Activated CD4-positive, alpha-beta T cell treated with anti-CD3 and anti-CD28 coated beads, Interleukin-2, amount 50 U/mL, for 16 hours (primary cell): ENCODE data around the gene ACTA2.

ENCODE experiments used
- DNase-seq: peaks from one replicate; pipeline ENCODE4 v3.0.0-alpha.2; 2020

Gene ACTA2

DNA sequence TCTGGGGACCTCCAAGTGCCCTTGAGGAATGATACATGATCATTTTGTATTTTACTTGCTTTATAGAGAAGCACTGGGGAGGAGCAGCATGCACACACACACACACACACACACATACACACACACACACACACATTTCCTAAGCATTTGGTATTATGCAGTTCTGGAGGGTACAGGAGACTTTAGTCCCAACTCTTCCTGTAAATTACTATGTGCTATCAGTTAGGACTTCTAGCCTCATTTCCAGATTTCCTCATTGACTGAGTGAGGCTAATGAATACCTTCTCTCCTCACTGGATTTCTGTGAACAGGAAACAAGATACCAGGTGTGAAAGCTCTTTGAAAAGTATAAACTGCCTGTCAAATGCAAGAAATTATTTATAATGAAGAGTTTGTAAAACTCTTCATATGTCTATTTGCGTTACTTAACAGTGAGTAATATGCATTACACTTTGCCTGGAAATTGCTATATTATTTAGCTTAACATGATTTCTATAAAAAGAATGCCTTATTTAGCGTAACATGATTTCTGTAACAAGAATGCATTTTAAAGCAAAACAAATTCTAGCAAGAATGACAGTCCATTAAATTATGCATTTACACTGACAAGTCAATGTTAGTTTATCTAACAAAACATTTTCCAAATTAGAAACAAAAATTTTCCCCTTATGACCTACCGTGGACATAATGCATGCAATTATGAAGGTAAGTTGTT lies 34.2 kb downstream of the ACTA2 start:
- DNase-seq, result no peak

DNA sequence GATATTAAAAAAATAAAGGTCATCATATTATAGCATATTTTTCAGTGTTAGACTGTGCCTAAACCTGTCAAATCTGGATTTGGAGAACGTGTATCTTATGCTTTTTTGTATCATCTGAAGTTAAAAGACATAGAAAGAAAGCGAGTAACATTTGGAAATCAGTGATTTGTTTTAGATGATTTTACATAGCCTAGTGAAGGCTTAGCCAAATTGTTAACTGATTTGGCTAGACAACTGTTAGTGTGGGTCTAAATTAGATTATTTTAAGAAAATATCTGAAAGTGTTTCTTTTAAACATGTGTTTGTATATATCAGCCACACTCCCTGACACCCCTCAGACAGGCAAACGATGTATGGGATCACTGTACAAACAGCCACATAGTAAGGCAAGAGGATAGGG lies 35.6 kb downstream of the ACTA2 start:
- no peak for DNase-seq

- DNase-seq, result no peak
Observed at GRCh38 chr10:88916231-88916630, 36.3 kb downstream of the ACTA2 start.

DNA sequence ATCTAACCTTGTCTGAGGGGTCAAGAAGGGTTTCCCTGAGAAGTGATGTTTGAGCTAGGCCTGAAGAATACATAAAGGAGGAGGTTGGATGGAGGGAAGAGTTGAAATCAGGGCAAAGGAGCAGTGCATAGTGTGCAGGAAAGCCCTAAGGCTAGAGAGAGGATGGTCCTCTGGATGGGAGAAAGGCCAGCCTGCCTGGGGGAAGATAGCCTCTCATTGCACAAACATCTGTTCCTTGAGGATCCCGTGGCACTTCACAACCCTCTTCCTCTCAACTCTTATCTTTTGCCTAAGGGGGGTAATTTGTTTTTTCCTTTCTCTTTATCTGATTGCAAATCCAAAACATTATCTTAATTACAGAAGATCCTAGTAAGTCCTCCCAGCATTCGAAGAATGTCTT lies 36.8 kb downstream of the ACTA2 start:
- no peak for DNase-seq

GRCh38 chr10:88913788-88914187 lies 38.8 kb downstream of the ACTA2 start:
- no peak for DNase-seq

- no peak for DNase-seq
Observed at GRCh38 chr10:88913127-88913526, 39.4 kb downstream of the ACTA2 start.

GRCh38 chr10:88911851-88912250 lies 40.7 kb downstream of the ACTA2 start:
- DNase-seq, result no peak

GRCh38 chr10:88911116-88911515 lies 41.5 kb downstream of the ACTA2 start:
- no peak for DNase-seq

DNA sequence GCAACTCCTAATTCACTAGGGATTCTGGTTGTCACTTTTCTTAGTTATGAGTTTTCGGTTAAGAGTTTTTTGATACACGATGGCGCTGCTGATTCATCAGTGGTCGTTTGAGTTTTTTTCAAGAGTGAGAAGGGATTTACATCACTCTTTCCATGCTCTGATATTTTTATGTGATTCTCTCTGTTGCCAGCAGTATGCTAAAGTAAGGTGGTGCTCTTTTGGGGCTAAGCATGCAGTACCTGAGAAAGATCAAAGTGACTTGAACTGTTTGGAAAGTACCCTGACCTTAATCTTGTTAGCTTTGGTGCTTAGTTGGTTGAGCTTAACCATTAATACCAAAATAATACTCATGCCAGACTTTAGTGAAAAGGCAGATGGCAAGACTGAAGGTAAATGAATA lies 44.4 kb downstream of the ACTA2 start:
- no peak for DNase-seq

- DNase-seq, result no peak
Observed at GRCh38 chr10:88906921-88907320, 45.7 kb downstream of the ACTA2 start.

GRCh38 chr10:88903715-88904114 lies 48.9 kb downstream of the ACTA2 start:
- DNase-seq, result no peak

DNA sequence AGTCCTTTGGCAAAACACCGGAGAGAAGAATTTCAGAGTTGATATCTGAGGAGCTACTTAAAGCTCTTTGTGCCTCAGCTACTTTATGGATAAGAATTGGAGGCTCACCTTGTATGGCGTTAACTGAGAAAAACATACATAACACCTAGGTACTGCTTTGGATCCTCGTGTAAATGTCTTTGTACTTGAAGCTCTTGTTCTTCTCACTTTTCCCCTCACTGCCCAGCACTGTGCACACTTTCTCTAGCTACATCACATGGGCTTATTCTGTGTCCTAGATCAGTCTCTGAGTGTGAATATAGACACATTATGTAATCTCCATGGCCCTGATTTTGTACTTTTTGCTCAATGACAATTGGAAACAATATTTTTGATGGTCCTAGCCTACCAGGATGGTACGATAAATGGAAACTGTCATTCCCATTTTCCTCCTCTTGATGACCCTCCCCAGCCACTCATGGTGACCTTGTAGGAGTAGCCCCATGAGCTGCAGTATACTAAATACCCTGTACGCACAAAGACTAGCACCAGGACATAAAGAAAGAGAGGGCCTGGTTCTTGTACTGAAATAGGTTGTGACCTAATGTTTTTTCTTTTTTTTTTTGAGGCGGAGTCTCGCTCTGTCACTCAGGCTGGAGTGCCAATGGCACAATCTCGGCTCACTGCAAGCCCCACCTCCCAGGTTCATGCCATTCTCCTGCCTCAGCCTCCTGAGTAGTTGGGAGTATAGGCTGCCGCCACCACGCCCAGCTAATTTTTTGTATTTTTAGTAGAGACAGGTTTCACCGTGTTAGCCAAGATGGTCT lies 50.4 kb downstream of the ACTA2 start:
- DNase-seq, result no peak

GRCh38 chr10:88901206-88901983 lies 51.2 kb downstream of the ACTA2 start:
- DNase-seq, result peak; percentile 76

- DNase-seq, result no peak
Observed at GRCh38 chr10:88899886-88900285, 52.7 kb downstream of the ACTA2 start.

DNA sequence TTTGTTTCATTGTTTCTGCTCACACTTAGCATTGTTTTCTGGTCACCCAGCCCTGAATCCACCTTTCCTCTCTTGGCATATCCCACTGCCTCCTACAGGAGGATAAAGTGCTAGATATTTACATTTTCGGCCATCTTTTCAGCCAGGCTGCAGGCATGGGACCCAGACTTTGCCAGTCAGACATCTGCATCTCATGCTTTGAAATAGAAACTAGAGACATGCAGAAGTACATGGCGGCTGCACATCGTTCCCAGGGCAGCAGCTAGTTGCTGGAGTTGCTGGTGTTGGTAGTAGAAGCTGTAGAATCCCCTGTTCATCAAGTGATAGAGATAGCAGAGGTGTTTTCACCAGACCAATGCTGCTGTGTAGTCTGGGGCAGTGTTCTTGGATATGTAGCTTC lies 53.8 kb downstream of the ACTA2 start:
- no peak for DNase-seq

- peak; percentile 36 for DNase-seq
Observed at GRCh38 chr10:88896994-88897853, 55.3 kb downstream of the ACTA2 start.

DNA sequence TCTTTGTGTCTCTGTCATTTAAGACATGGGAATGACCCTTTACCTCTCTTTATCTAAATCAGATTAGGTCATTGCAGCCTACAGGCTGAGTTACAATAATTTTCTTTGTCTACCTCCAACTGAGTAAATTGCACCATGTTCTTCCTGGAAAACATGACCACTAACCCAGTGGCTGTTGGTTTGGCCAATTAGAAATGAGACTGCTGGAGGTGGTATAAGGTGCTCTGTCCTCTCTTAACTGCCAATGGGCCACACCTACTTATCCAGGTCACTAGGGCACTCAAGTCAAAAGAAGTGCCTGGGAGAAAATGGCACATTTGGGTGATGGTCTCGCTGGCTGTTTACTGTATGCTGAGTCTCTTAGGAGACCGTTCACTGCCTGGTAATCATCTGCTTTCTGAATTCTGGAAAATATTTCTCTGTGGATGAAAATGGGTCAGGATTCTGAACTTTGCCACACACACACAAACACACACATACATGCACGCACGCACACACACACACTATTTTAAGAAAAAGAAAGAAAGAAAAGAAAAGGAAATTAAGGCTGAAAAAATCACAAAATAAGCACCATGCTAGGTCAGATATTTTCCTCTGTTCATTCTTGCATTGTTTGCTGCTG lies 56.1 kb downstream of the ACTA2 start:
- no peak for DNase-seq

- DNase-seq, result no peak
Observed at GRCh38 chr10:88895250-88895649, 57.3 kb downstream of the ACTA2 start.

DNA sequence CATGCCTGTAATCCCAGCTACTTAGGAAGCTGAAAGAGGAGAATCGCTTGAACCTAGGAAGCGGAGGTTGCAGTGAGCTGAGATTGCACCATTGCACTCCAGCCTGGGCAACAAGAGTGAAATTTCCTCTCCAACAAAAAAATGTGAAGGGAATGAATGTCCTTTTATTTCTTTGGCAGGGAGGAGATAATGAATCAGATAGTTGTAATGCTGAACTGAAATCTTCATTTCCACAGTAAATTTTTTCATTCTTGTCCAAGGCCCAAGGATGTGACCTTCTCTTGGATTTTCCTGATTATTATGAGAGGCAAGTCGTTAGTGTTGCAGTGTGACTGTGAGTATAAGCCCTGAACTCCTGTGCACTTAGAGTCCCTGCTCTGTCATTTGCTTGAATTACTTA lies 59.0 kb downstream of the ACTA2 start:
- no peak for DNase-seq

DNA sequence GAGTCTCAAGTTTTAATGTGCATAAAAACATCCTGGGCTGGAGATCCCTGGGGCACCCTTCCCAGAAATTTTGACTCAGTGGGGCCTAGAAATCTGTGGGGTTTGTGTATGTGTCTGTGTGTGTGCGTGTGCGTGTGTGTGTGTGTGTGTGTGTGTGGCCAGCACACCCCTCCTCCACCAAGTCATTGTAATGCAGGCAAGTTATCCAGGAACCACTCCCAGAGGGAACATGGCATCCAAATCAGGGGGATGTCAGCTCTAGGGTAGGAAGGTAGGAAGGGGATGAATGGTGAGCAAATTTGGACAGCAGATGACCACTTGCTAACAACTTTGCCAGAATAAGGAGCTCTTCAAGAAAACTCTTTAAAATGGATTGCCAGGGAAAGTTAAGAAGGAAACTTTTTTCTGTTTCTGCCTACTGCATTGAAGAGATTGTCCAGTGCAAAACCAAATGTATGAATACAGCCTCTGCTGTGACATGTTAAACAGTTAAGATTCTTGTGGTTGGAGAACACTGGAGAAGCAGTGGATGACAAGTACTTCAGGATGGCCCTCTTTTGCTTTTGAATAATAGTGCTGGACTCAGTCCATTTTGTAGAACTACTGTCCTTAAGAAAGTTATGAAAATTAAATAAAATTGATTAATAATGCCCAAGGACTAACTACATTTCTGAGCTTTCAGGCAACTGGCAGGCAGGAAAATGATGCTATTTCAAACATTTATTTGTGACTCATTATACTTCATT lies 60.2 kb downstream of the ACTA2 start:
- no peak for DNase-seq

DNA sequence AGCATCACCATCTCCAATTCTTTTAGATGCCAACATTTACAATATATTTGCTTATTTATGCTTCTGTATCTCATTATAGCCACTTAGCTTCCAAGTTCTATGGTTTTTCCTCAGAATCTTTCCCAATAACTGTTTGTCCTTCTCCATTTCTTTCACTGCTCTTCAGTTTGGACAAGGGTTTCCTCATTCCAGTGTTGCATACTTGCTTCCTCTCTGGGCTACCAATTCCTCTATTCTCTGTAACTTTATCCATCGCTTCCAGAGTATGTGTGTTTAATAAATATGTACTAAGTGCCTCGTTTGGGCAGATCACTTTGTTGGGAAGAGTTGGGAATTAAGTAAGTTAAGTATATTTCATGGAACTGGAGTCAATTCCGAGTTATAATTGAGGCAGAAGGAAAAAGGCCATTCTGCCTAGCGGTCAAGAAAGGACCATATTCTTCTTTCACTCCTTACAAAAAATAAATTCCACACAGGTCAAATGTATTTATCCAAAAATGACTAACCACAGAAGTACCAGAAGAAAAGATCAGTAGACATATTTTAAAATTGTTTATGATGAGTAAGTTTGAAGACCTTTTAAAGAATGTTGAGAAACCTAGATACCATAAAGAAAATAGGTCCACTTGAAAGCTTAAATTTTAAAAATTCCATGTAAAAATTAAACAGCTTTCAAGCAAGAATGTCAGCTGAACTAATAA lies 61.7 kb downstream of the ACTA2 start:
- DNase-seq, result no peak
